GM12878 (cell line): ENCODE measurements around the gene FRMD8. TPM values are rescaled to one million over a fixed set of nuclear protein-coding genes. Genes with fewer than 3 reads are reported as not detected.

Experiments used
- BCL11A ChIP-seq: IDR thresholded peaks from 2 replicates; pipeline ENCODE4 v1.6.1; 2011; ENCODE audit warnings: low read depth, low read length
- DPF2 ChIP-seq: fragments of 450-650 bp; IDR thresholded peaks from 2 replicates; pipeline ENCODE4 v1.6.1; 2017; ENCODE audit warnings: mild to moderate bottlenecking
- HDGF ChIP-seq: fragments of 450-650 bp; IDR thresholded peaks from 2 replicates; pipeline ENCODE4 v1.6.1; 2016; ENCODE audit warnings: antibody characterized with exemption
- IKZF1 ChIP-seq: fragments of 450-650 bp; conservative IDR thresholded peaks from 2 replicates; pipeline ENCODE4 v1.6.1; 2017; ENCODE audit warnings: antibody characterized with exemption, mild to moderate bottlenecking
- JUNB ChIP-seq: IDR thresholded peaks from 2 replicates; pipeline ENCODE4 v1.6.1; 2016; ENCODE audit warnings: antibody characterized with exemption, mild to moderate bottlenecking
- MYC ChIP-seq: IDR thresholded peaks from 2 replicates; pipeline ENCODE4 v1.6.1; 2011; ENCODE audit warnings: mild to moderate bottlenecking, low read length, moderate library complexity, inconsistent platforms; ENCODE audit not compliant: insufficient read depth, insufficient replicate concordance, insufficient read length, severe bottlenecking
- NFIC ChIP-seq: IDR thresholded peaks from 2 replicates; pipeline ENCODE4 v1.6.1; 2012; ENCODE audit warnings: low read depth, mild to moderate bottlenecking, inconsistent platforms, low read length, moderate library complexity
- NR2F1 ChIP-seq: fragments of 450-650 bp; conservative IDR thresholded peaks from 2 replicates; pipeline ENCODE4 v1.6.1; 2017; ENCODE audit warnings: mild to moderate bottlenecking
- PML ChIP-seq: IDR thresholded peaks from 2 replicates; pipeline ENCODE4 v1.6.1; 2012; ENCODE audit warnings: low read length, inconsistent platforms
- POLR2A ChIP-seq: IDR thresholded peaks from 2 replicates; pipeline ENCODE4 v1.6.1; 2011; ENCODE audit warnings: low read depth, mild to moderate bottlenecking, low read length
- RB1 ChIP-seq: fragments of 450-650 bp; formaldehyde crosslinking; IDR thresholded peaks from 2 replicates; pipeline ENCODE4 v1.6.1; 2017; ENCODE audit warnings: mild to moderate bottlenecking, borderline replicate concordance
- TBL1XR1 ChIP-seq: IDR thresholded peaks from 2 replicates; pipeline ENCODE4 v1.6.1; 2012; ENCODE audit warnings: low read depth, low read length, improper control_type of control experiment
- USF1 ChIP-seq: IDR thresholded peaks from 2 replicates; pipeline ENCODE4 v1.6.1; 2011; ENCODE audit warnings: borderline replicate concordance, low read depth, mild to moderate bottlenecking, moderate library complexity, mixed read lengths, low read length; ENCODE audit not compliant: insufficient read depth; ENCODE audit errors: extremely low read length
- WRNIP1 ChIP-seq: IDR thresholded peaks from 2 replicates; pipeline ENCODE4 v1.6.1; 2011; ENCODE audit warnings: low read depth, low read length, improper control_type of control experiment, borderline replicate concordance
- ZBED1 ChIP-seq: IDR thresholded peaks from 2 replicates; pipeline ENCODE4 v1.6.1; 2016; ENCODE audit warnings: borderline replicate concordance
- ZNF274 ChIP-seq: IDR thresholded peaks from one replicate; pipeline ENCODE4 v1.8.0; 2011; ENCODE audit not compliant: insufficient read length, insufficient read depth
- polyA plus RNA-seq, 11 experiments: library from polyadenylated mRNA; depleted of rRNA in 4 of 11; unstranded in 6 of 11; stranded (reverse) in 5 of 11; fragments of >200 nt; fragmentation: Nextera tagmentation in 4 of 11; fragmentation: Illumina TruSeq in 1 of 11; extraction: Ambion mirVana in 4 of 11; extraction: Trizol in 1 of 11; gene quantifications; 1 replicate in 1 of 11; 2 replicates in 10 of 11; pipeline versions ENCODE4 v1.2.1 to v1.2.3, GENCODE V29; 2011 to 2016; ENCODE audit warnings: inconsistent platforms in 2 of 11, missing spikeins in 2 of 11, low read depth in 1 of 11
- total RNA-seq, 4 experiments: library from RNA; depleted of rRNA in 3 of 4; stranded (reverse); fragments of >200 nt in 3 of 4; fragmentation: Illumina TruSeq in 1 of 4; extraction: Trizol in 1 of 4; gene quantifications; 2 replicates each; pipeline versions ENCODE4 v1.2.1 to v1.2.3, GENCODE V29; 2013 to 2021
- TF ChIP-seq, protein P1 (sequence below): fragments of 450-650 bp; IDR thresholded peaks from 2 replicates; pipeline ENCODE4 v1.6.1; 2017; ENCODE audit warnings: mild to moderate bottlenecking, moderate library complexity
- TF ChIP-seq, protein P2 (sequence below): fragments of 450-650 bp; IDR thresholded peaks from 2 replicates; pipeline ENCODE4 v1.6.1; 2017; ENCODE audit warnings: mild to moderate bottlenecking, moderate library complexity
- TF ChIP-seq, protein P3 (sequence below): fragments of 450-650 bp; IDR thresholded peaks from 2 replicates; pipeline ENCODE4 v1.6.1; 2018; ENCODE audit warnings: mild to moderate bottlenecking, low read depth, moderate library complexity; ENCODE audit not compliant: partially characterized antibody

Gene FRMD8
- total and polyA plus RNA-seq, 10 of the 15 experiments (the other 5 are each of a cell fraction or from before 2014, with no cell fraction given): 8.3 to 69.4 (median 28.0) TPM

DNA sequence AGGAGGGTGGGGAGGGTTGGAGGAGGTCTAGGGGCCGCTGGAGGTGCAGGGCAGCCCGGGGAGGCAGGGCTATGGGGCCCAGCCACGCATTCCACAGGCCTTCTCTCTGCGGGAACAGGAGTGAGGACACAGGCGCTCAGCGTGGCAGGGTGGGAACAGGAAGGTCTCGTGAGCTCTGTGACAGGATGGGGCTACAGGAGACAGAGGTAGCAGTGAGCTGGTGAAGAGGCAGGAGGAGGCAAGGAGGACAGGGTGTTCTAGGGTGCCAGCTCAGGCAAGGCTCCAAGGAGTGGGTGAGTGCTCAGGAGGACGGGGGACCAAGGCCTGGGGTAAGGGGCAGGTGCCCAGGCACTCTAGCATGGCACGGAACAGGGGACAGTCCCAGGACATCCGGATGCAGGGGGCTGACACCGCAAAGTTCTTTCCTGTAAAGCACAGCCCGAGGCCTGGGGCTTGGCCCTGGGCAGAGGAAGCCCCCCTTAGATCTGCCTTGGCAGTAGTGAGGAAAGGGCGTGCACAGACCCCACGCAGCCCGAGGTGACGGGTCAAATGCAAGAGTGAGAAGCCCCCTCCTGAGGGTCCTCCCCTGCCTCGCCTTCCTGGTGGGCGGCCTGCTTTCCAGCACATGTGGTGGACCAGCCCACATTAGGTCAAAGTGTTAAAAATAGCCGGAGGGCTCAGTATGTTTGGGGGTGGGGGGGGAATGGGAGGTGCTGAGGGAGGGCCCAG is 31.4 kb downstream of the FRMD8 start (continued):
- TF ChIP-seq ZBED1 (no peak), WRNIP1 (no peak), DPF2 (0 out of 2 replicates have a peak, but pooled peaks have one; percentile 12), HDGF (peak; percentile 92), RB1 (no peak), MYC (no peak), POLR2A (peak; percentile 41; the same call in 1 of the 2 replicates), NFIC (no peak), JUNB (no peak), TBL1XR1 (no peak), IKZF1 (no peak; the same call in 1 of the 2 replicates), USF1 (no peak), NR2F1 (no peak), PML (no peak), ZNF274 (no peak), BCL11A (no peak)
- TF ChIP-seq, protein P1, sequence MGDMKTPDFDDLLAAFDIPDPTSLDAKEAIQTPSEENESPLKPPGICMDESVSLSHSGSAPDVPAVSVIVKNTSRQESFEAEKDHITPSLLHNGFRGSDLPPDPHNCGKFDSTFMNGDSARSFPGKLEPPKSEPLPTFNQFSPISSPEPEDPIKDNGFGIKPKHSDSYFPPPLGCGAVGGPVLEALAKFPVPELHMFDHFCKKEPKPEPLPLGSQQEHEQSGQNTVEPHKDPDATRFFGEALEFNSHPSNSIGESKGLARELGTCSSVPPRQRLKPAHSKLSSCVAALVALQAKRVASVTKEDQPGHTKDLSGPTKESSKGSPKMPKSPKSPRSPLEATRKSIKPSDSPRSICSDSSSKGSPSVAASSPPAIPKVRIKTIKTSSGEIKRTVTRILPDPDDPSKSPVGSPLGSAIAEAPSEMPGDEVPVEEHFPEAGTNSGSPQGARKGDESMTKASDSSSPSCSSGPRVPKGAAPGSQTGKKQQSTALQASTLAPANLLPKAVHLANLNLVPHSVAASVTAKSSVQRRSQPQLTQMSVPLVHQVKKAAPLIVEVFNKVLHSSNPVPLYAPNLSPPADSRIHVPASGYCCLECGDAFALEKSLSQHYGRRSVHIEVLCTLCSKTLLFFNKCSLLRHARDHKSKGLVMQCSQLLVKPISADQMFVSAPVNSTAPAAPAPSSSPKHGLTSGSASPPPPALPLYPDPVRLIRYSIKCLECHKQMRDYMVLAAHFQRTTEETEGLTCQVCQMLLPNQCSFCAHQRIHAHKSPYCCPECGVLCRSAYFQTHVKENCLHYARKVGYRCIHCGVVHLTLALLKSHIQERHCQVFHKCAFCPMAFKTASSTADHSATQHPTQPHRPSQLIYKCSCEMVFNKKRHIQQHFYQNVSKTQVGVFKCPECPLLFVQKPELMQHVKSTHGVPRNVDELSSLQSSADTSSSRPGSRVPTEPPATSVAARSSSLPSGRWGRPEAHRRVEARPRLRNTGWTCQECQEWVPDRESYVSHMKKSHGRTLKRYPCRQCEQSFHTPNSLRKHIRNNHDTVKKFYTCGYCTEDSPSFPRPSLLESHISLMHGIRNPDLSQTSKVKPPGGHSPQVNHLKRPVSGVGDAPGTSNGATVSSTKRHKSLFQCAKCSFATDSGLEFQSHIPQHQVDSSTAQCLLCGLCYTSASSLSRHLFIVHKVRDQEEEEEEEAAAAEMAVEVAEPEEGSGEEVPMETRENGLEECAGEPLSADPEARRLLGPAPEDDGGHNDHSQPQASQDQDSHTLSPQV: no peak
- TF ChIP-seq, protein P2, sequence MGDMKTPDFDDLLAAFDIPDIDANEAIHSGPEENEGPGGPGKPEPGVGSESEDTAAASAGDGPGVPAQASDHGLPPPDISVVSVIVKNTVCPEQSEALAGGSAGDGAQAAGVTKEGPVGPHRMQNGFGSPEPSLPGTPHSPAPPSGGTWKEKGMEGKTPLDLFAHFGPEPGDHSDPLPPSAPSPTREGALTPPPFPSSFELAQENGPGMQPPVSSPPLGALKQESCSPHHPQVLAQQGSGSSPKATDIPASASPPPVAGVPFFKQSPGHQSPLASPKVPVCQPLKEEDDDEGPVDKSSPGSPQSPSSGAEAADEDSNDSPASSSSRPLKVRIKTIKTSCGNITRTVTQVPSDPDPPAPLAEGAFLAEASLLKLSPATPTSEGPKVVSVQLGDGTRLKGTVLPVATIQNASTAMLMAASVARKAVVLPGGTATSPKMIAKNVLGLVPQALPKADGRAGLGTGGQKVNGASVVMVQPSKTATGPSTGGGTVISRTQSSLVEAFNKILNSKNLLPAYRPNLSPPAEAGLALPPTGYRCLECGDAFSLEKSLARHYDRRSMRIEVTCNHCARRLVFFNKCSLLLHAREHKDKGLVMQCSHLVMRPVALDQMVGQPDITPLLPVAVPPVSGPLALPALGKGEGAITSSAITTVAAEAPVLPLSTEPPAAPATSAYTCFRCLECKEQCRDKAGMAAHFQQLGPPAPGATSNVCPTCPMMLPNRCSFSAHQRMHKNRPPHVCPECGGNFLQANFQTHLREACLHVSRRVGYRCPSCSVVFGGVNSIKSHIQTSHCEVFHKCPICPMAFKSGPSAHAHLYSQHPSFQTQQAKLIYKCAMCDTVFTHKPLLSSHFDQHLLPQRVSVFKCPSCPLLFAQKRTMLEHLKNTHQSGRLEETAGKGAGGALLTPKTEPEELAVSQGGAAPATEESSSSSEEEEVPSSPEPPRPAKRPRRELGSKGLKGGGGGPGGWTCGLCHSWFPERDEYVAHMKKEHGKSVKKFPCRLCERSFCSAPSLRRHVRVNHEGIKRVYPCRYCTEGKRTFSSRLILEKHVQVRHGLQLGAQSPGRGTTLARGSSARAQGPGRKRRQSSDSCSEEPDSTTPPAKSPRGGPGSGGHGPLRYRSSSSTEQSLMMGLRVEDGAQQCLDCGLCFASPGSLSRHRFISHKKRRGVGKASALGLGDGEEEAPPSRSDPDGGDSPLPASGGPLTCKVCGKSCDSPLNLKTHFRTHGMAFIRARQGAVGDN: peak; percentile 21; the same call in 1 of the 2 replicates
- TF ChIP-seq, protein P3, sequence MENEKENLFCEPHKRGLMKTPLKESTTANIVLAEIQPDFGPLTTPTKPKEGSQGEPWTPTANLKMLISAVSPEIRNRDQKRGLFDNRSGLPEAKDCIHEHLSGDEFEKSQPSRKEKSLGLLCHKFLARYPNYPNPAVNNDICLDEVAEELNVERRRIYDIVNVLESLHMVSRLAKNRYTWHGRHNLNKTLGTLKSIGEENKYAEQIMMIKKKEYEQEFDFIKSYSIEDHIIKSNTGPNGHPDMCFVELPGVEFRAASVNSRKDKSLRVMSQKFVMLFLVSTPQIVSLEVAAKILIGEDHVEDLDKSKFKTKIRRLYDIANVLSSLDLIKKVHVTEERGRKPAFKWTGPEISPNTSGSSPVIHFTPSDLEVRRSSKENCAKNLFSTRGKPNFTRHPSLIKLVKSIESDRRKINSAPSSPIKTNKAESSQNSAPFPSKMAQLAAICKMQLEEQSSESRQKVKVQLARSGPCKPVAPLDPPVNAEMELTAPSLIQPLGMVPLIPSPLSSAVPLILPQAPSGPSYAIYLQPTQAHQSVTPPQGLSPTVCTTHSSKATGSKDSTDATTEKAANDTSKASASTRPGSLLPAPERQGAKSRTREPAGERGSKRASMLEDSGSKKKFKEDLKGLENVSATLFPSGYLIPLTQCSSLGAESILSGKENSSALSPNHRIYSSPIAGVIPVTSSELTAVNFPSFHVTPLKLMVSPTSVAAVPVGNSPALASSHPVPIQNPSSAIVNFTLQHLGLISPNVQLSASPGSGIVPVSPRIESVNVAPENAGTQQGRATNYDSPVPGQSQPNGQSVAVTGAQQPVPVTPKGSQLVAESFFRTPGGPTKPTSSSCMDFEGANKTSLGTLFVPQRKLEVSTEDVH: no peak
